Breast epithelium (tissue), 3 donors: ENCODE data around the gene NR4A1.

Experiments
- POLR2A ChIP-seq: fragments of 450-650 bp; IDR thresholded peaks from one replicate; pipeline ENCODE4 v1.6.1; 2016; ENCODE audit warnings: antibody characterized with exemption, mild to moderate bottlenecking, moderate library complexity
- TF ChIP-seq, protein P1 (sequence below), 3 donors: fragments of 450-650 bp; IDR thresholded peaks; one replicate each; pipeline ENCODE4 v1.5.1; 2016 to 2017; ENCODE audit warnings: antibody characterized with exemption in 3 of 3, mild to moderate bottlenecking in 3 of 3, moderate library complexity in 3 of 3

- TF ChIP-seq, protein P1, sequence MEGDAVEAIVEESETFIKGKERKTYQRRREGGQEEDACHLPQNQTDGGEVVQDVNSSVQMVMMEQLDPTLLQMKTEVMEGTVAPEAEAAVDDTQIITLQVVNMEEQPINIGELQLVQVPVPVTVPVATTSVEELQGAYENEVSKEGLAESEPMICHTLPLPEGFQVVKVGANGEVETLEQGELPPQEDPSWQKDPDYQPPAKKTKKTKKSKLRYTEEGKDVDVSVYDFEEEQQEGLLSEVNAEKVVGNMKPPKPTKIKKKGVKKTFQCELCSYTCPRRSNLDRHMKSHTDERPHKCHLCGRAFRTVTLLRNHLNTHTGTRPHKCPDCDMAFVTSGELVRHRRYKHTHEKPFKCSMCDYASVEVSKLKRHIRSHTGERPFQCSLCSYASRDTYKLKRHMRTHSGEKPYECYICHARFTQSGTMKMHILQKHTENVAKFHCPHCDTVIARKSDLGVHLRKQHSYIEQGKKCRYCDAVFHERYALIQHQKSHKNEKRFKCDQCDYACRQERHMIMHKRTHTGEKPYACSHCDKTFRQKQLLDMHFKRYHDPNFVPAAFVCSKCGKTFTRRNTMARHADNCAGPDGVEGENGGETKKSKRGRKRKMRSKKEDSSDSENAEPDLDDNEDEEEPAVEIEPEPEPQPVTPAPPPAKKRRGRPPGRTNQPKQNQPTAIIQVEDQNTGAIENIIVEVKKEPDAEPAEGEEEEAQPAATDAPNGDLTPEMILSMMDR (IDR thresholded peaks at IDR 0.05) = peak; percentile 95 to 96 (median 96)
- TF ChIP-seq POLR2A = no peak
These were observed 31.9 kb downstream of the NR4A1 start for GRCh38 chr12:52082988-52083637.
